Measurements from ENCODE around the gene NUAK1.

DNA sequence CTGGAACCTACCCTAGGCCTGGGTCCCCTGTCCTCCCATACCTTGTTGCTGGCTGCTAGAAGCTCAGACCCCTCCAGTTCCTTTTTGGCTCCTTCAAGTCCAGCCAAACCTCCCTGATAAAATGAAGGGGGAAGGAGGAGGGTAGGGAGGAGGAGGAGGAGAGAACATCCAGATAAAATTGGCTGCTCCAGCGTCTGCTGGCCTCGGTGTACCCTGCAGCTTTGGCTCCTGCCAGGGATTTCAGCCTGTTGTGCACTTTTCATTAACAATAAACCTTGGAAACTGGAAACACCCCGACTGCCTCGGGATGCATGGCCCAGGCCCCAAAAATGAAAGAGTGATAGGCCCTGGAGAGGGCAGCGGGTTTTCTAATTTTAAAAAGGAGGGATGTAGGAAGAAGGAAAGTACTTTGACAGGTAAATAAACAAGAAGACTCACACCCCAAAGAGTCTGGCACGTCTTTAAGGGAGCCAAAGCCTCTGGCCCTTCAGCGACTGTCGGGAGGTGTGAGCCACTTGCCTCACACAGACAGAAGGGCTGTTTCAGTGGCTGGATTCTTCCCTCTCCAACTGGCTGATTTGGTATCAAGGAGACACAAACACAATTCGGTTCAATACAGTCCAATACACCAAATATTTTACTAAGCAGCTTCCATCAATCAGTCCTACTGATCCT lies 49.8 kb downstream of the NUAK1 start:
- no peak for TF ChIP-seq EZH2phosphoT487 (IDR thresholded peaks at IDR 0.05; ENCODE audit: borderline replicate concordance)
- no peak for TF ChIP-seq POLR2A (IDR thresholded peaks at IDR 0.05; ENCODE audit: borderline replicate concordance, extremely low read depth, insufficient read depth, insufficient read length)
- TF ChIP-seq, protein P1, sequence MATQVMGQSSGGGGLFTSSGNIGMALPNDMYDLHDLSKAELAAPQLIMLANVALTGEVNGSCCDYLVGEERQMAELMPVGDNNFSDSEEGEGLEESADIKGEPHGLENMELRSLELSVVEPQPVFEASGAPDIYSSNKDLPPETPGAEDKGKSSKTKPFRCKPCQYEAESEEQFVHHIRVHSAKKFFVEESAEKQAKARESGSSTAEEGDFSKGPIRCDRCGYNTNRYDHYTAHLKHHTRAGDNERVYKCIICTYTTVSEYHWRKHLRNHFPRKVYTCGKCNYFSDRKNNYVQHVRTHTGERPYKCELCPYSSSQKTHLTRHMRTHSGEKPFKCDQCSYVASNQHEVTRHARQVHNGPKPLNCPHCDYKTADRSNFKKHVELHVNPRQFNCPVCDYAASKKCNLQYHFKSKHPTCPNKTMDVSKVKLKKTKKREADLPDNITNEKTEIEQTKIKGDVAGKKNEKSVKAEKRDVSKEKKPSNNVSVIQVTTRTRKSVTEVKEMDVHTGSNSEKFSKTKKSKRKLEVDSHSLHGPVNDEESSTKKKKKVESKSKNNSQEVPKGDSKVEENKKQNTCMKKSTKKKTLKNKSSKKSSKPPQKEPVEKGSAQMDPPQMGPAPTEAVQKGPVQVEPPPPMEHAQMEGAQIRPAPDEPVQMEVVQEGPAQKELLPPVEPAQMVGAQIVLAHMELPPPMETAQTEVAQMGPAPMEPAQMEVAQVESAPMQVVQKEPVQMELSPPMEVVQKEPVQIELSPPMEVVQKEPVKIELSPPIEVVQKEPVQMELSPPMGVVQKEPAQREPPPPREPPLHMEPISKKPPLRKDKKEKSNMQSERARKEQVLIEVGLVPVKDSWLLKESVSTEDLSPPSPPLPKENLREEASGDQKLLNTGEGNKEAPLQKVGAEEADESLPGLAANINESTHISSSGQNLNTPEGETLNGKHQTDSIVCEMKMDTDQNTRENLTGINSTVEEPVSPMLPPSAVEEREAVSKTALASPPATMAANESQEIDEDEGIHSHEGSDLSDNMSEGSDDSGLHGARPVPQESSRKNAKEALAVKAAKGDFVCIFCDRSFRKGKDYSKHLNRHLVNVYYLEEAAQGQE (IDR thresholded peaks at IDR 0.05; ENCODE audit: low read depth): no peak
- TF ChIP-seq FOSL1 (IDR thresholded peaks at IDR 0.05; ENCODE audit: low read depth): no peak
- TF ChIP-seq, protein P2, sequence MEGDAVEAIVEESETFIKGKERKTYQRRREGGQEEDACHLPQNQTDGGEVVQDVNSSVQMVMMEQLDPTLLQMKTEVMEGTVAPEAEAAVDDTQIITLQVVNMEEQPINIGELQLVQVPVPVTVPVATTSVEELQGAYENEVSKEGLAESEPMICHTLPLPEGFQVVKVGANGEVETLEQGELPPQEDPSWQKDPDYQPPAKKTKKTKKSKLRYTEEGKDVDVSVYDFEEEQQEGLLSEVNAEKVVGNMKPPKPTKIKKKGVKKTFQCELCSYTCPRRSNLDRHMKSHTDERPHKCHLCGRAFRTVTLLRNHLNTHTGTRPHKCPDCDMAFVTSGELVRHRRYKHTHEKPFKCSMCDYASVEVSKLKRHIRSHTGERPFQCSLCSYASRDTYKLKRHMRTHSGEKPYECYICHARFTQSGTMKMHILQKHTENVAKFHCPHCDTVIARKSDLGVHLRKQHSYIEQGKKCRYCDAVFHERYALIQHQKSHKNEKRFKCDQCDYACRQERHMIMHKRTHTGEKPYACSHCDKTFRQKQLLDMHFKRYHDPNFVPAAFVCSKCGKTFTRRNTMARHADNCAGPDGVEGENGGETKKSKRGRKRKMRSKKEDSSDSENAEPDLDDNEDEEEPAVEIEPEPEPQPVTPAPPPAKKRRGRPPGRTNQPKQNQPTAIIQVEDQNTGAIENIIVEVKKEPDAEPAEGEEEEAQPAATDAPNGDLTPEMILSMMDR (IDR thresholded peaks at IDR 0.05 in 2 of 3, conservative IDR thresholded peaks at IDR 0.05 in 1 of 3; ENCODE audit: borderline replicate concordance in 1 of 3, insufficient read depth in 1 of 3, low read depth in 2 of 3, low read length in 2 of 3): no peak
- no peak for TF ChIP-seq ZNF274 (IDR thresholded peaks at IDR 0.05; ENCODE audit: low read depth, low read length)
- no peak for TF ChIP-seq POLR2AphosphoS5 (IDR thresholded peaks at IDR 0.05; ENCODE audit: low read depth, low read length)
- TF ChIP-seq, protein P3, sequence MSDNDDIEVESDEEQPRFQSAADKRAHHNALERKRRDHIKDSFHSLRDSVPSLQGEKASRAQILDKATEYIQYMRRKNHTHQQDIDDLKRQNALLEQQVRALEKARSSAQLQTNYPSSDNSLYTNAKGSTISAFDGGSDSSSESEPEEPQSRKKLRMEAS (IDR thresholded peaks at IDR 0.05): no peak
- no peak for TF ChIP-seq JUND (IDR thresholded peaks at IDR 0.05)
- TF ChIP-seq, protein P4, sequence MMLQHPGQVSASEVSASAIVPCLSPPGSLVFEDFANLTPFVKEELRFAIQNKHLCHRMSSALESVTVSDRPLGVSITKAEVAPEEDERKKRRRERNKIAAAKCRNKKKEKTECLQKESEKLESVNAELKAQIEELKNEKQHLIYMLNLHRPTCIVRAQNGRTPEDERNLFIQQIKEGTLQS (IDR thresholded peaks at IDR 0.05): no peak
- no peak for TF ChIP-seq CEBPB (IDR thresholded peaks at IDR 0.05; ENCODE audit: low read depth)
- no peak for TF ChIP-seq SRF (IDR thresholded peaks at IDR 0.05; ENCODE audit: low read depth)
- TF ChIP-seq EZH2 (IDR thresholded peaks at IDR 0.05): no peak

All from HCT116 (cell line).